Astrocyte of the spinal cord (primary cell): ENCODE measurements around the gene KMO.

ENCODE experiments used
- DNase-seq: peaks from one replicate; pipeline ENCODE4 v3.0.0; 2011; ENCODE audit warnings: low read depth, low spot score
- H3K4me3 ChIP-seq: 2 replicates; pipeline ENCODE4 v1.5.1; 2011; ENCODE audit warnings: low read depth, mild to moderate bottlenecking, low read length, moderate library complexity
- in situ Hi-C: cut with HindIII; loops from 2 replicates; pipeline ENCODE4 v1.10.0; 2017; ENCODE audit warnings: low sequenced_read_pairs
- TF ChIP-seq, protein P1 (sequence below): IDR thresholded peaks from 2 replicates; pipeline ENCODE4 v1.5.1; 2012; ENCODE audit warnings: low read depth, mild to moderate bottlenecking, low read length, inconsistent platforms

Gene KMO

DNA sequence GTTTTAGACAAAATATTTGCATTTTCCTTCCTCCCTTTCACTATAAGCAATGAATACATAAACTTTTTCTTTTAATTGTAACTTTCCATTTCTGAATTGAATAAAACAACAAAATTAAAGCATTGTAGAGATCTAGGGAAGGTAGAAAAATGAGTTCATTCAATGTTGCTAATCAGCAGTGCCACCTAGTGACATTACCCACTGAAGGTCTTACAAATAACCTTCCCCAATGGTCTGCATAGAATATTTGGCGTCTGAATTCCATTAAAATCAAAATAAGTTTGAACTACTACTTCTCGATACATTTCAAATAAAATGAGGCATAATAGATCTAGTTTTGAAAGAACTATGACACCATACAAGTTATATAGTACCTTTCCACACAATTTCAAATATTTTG, 32.3 kb upstream of the KMO start:
- in situ Hi-C loops = no loop called here
- TF ChIP-seq, protein P1, sequence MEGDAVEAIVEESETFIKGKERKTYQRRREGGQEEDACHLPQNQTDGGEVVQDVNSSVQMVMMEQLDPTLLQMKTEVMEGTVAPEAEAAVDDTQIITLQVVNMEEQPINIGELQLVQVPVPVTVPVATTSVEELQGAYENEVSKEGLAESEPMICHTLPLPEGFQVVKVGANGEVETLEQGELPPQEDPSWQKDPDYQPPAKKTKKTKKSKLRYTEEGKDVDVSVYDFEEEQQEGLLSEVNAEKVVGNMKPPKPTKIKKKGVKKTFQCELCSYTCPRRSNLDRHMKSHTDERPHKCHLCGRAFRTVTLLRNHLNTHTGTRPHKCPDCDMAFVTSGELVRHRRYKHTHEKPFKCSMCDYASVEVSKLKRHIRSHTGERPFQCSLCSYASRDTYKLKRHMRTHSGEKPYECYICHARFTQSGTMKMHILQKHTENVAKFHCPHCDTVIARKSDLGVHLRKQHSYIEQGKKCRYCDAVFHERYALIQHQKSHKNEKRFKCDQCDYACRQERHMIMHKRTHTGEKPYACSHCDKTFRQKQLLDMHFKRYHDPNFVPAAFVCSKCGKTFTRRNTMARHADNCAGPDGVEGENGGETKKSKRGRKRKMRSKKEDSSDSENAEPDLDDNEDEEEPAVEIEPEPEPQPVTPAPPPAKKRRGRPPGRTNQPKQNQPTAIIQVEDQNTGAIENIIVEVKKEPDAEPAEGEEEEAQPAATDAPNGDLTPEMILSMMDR = peak; percentile 56
- H3K4me3 ChIP-seq = no peak overlapping the region
- peak; percentile 47 for DNase-seq

DNA sequence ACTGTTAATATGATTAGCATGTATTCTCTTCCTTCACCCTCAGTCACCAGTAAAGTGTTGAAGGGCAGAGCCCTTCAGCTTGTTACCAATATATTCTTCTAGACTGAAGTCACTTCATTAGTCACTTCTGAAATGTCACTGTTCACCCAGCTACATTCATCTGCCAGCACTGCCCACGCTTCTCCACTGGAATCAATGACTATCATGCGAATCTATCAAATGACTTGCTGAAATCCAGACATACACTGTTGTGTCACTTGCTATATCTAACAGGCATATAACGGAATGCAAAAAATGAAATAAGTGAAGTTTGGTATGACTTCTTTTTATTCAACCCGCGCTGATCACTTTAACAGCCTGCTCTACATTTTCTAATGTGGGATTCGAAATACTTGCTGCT, 28.7 kb upstream of the KMO start:
- TF ChIP-seq, protein P1 = no peak
- DNase-seq = no peak
- in situ Hi-C loops = no loop called here

DNA sequence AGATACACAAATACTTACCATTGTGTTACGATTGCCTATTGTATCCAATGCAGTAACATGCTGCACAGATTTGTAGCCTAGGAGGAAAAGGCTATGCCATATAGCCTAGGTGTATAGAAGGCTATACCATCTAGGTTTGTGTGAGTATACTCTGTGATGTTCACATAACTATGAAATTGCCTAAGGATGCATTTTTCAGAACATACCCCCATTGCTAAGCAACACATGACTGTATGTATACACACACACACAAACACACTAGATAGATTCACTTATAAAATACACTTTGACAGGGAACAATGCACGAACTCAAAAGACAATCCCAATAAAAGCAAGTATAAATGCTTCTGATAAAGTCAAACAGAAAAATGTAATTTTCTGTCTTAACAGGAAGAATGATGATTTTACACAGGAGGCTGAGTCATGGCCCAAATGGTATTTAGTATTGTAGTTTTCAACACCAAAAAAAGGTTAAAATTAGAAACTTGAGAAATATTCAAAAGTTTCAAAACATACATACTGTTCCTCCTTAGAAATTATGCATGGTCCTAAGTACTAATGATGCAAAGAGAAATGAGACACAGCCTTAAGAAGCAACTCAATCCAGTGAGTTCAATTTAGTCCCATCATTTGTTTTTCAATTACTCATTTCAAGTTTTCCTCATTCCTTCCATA, 24.9 kb upstream of the KMO start:
- H3K4me3 ChIP-seq = no peak overlapping the region
- in situ Hi-C loops = no loop called here
- no peak for DNase-seq
- TF ChIP-seq, protein P1 = no peak

More for the DNA sequence above, 28.7 kb upstream of the KMO start:
- no peak overlapping the region for H3K4me3 ChIP-seq

DNA sequence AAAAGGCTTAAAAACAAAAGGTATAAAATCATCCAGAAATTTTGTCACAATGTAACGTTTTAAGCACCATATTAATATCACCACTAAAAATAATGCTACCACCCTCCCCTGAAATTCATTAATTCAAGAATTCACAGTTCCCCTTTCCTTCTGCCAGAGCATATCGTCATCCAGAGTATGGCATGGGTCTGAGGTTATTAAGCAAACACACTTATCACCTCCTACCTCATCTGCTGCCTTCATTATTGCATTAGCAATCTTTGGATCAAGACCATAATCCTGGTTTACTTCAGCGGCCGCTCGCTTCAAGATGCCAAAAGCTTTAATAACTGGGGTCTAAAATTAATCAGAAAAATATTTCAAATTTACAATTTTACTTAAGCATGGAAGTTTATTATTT, 18.8 kb upstream of the KMO start:
- DNase-seq = no peak
- in situ Hi-C loops = no loop called here
- no peak overlapping the region for H3K4me3 ChIP-seq
- TF ChIP-seq, protein P1 = no peak

DNA sequence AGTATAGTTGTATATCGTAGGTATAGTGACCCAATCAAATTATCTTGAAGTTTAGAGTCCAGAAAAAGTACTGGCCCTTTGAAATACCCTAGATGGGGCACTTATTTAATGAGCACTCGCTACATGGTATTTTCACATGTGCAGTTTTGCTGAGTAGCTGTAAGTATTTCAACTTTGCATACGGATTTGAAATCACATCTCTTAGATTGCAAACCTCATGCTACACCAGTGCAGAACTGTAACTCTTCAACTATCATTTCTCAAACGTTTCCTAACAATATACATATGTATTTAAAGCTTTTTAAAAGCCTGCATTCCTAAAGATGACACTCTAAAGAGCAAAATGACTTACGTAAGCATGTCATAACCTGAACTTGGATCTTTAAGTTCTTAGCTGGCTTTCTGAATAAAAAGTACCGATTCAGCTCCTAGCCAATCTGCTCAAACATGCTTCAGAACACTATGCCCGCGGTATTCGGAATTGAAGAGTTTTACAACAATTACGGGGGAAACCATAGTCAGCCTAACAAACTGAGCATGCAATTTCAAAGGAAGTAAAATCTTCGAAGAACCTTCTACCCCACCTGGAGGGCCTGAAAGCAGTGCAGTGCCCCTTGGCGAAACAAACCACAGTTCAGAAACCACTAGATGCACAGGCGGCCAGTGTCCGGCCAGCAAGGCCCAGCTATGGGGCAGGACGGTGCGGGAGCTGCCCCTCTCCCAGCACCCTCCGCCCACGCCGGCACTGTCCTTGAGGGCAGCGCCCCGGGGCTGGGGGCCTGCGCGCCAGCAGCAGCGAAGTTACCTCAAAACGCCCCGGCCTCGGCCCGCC, 13.5 kb upstream of the KMO start:
- H3K4me3 ChIP-seq = peak overlapping the region; percentile 58
- peak; percentile 41 for DNase-seq
- in situ Hi-C loops = no loop called here
- TF ChIP-seq, protein P1 = no peak

DNA sequence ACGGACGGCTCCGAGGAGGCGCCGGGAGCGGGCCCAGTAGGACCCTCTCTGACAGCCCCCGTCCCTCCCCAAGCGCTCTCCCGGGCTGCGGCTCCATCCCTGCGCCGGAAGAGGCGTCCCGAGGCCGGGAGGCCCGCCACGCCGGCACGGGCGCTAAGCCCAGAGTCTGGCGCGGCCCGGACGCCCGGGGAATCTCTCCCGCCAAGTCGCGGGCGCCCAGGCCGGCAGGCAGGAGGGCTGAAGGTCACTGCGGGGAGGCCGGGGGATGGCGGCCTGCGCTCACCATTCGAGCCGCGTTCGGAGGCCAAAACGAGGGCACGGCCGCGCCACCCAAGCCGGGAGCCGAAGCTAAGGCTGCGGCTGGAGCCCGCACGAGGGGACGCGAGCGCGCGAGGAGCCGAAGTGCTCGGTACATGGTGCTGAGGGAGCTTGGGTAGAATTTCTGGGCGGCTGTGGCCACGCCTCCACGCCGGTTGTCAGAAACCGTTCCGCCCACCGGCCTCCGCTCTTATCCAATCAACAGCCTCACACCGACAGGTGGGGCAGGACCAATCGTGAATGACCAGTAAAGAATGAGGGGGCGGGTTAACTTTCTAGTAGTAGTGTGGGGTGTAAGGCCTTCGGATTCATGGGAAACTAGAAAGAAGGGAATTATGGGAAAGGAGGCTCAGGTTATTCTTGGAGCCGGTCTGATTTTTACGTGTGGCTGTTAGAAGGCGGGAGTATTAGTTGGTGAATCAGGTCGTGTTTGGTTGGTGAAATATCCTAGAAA, 12.7 kb upstream of the KMO start, which contains the start of gene FH:
Gene FH, minus strand, starts transcription at position 448 of the 772 bp plus-strand sequence. Its CDS starts 33 bp downstream, at position 415.
- H3K4me3 ChIP-seq = peak within 1 kb of the TSS; percentile 58
- TF ChIP-seq, protein P1 = no peak
- in situ Hi-C loops = no loop called here
- peak; percentile 98 for DNase-seq
